ENCODE measurements around the gene PPP1R27.

The PPP1R27 gene

DNA sequence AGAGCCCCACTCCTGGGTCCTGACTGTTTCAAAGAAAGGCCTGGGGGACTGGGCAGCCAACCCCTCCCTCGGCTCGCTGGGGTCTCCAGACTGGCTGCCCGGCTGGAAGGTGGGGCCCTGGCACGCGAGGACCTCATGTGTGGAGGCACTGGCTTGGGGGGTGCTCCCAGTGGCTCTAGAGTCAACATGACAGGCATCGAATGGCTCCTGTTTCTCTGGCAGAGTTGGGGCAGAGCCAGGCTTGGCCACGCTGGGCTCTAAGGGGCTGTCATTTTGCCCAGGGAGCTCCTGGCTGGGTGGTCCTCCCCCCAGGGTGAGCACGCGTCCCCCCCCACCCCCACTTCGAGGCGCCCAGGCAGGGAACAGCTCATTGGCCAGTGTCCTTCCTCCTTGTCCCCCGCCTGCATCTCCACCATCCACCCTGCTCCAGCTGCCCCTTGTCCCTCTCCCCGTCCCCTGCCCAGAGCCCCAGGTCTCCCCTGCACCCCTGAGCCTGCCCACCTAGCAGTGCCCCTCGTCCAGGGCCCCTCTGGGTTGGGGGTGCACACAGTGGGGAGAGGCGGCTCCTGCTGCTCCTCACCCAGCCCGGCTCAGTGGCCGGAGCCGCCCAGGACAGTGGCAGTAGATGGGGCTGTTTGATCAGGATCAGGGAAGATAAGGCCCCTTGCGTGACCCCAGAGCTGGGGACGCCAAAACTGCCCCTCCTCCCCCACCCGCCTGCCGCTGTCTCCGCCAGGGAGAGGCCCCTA is 28.2 kb downstream of the PPP1R27 start:
- Histone ChIP-seq H3K27me3 (ENCODE audit: control insufficient read depth, insufficient read depth, low read length) (no peaks in the 10 kb centered on the region), H3K4me3 (ENCODE audit: low read depth, low read length) (no peak overlapping the region), H2AFZ (no peak overlapping the region), H3K9me3 (ENCODE audit: control insufficient read depth, low read length) (no peaks in the 10 kb centered on the region), H3K36me3 (ENCODE audit: control insufficient read depth, insufficient read depth, low read length) (no peaks in the 10 kb centered on the region), H3K9ac (no peak overlapping the region), H3K27ac (no peak overlapping the region), H3K79me2 (no peaks in the 10 kb centered on the region), H3K4me1 (no peaks in the 10 kb centered on the region), H3K4me2 (ENCODE audit: low read length) (no peak overlapping the region)
- TF ChIP-seq, protein P1, sequence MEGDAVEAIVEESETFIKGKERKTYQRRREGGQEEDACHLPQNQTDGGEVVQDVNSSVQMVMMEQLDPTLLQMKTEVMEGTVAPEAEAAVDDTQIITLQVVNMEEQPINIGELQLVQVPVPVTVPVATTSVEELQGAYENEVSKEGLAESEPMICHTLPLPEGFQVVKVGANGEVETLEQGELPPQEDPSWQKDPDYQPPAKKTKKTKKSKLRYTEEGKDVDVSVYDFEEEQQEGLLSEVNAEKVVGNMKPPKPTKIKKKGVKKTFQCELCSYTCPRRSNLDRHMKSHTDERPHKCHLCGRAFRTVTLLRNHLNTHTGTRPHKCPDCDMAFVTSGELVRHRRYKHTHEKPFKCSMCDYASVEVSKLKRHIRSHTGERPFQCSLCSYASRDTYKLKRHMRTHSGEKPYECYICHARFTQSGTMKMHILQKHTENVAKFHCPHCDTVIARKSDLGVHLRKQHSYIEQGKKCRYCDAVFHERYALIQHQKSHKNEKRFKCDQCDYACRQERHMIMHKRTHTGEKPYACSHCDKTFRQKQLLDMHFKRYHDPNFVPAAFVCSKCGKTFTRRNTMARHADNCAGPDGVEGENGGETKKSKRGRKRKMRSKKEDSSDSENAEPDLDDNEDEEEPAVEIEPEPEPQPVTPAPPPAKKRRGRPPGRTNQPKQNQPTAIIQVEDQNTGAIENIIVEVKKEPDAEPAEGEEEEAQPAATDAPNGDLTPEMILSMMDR (IDR thresholded peaks at IDR 0.05): no peak

- Histone ChIP-seq H3K9me3 (ENCODE audit: control insufficient read depth, low read length) (no peaks in the 10 kb centered on the region), H3K4me3 (ENCODE audit: low read depth, low read length) (no peak overlapping the region), H3K36me3 (ENCODE audit: control insufficient read depth, insufficient read depth, low read length) (no peaks in the 10 kb centered on the region), H3K4me1 (no peaks in the 10 kb centered on the region), H3K27ac (no peak overlapping the region), H3K79me2 (no peaks in the 10 kb centered on the region), H2AFZ (no peak overlapping the region), H3K4me2 (ENCODE audit: low read length) (no peak overlapping the region), H3K9ac (no peak overlapping the region), H3K27me3 (ENCODE audit: control insufficient read depth, insufficient read depth, low read length) (no peaks in the 10 kb centered on the region)
- TF ChIP-seq, protein P1 (IDR thresholded peaks at IDR 0.05): no peak
These were observed 29.0 kb downstream of the PPP1R27 start for GRCh38 chr17:81805707-81806460.

GRCh38 chr17:81804559-81805399 is 30.1 kb downstream of the PPP1R27 start:
- Histone ChIP-seq H3K4me1 (no peaks in the 10 kb centered on the region), H3K9ac (no peak overlapping the region), H3K27me3 (ENCODE audit: control insufficient read depth, insufficient read depth, low read length) (no peaks in the 10 kb centered on the region), H3K9me3 (ENCODE audit: control insufficient read depth, low read length) (no peaks in the 10 kb centered on the region), H3K4me2 (ENCODE audit: low read length) (peak overlapping the region; percentile 92), H3K79me2 (no peaks in the 10 kb centered on the region), H2AFZ (peak overlapping the region; percentile 78), H3K27ac (peak overlapping the region; percentile 37), H3K4me3 (ENCODE audit: low read depth, low read length) (peak overlapping the region; percentile 79), H3K36me3 (ENCODE audit: control insufficient read depth, insufficient read depth, low read length) (no peaks in the 10 kb centered on the region)
- TF ChIP-seq, protein P1 (IDR thresholded peaks at IDR 0.05): no peak

DNA sequence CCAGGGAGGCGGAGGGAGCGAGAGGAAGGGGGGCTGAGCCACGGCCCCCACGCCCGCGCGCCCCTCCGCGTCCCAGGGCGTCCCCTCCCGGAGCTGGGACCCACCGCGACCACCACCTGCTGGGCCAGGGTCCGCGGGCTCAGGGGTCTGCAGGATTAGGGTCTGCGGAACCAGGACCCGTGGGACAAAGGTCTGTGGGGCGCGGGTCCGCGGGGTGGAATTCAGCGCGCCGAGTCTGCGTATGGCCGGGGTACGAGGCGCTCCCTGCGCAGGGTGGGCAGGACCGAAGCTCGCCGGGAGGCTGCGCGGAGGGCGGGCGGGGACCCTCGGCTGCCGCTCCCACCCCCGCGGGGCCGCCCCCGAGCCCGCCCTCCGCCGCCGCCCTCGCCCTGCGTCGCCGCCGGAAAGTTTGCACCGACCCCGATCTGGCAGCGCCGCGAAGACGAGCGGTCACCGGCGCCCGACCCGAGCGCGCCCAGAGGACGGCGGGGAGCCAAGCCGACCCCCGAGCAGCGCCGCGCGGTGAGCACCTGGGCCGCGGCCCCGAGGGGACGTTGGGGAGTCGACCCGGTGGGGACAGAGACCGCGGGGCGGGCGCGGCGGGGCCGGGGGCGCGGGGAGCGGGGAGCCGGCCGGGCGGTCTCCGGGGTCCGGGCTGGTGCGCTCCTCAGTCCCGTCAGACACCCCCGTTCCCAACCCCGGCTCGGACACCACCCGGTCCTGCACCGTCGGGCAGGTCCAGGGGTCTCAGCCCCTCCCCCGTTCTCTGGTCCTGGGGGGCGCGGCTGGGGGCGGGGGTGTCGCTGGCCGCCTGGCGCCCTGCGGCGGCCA is 30.9 kb downstream of the PPP1R27 start, which contains the start of gene GCGR:
Gene GCGR (plus strand): TSS at position 423 of the 831 bp plus-strand sequence. CDS start 4,869 bp downstream, outside the sequence.
- H3K27me3 ChIP-seq (ENCODE audit: control insufficient read depth, insufficient read depth, low read length): no peaks in the 10 kb centered on the region
- H3K9me3 ChIP-seq (ENCODE audit: control insufficient read depth, low read length): no peaks in the 10 kb centered on the region
- peak within 1 kb of the TSS; percentile 79 for H3K4me3 ChIP-seq (ENCODE audit: low read depth, low read length)
- no peak within 1 kb of the TSS for H3K9ac ChIP-seq
- H3K4me2 ChIP-seq (ENCODE audit: low read length): peak within 1 kb of the TSS; percentile 92
- peak within 1 kb of the TSS; percentile 78 for H2AFZ ChIP-seq
- no peaks in the 10 kb centered on the region for H3K79me2 ChIP-seq
- TF ChIP-seq, protein P1 (IDR thresholded peaks at IDR 0.05): no peak
- no peaks in the 10 kb centered on the region for H3K4me1 ChIP-seq
- peak within 1 kb of the TSS; percentile 37 for H3K27ac ChIP-seq
- H3K36me3 ChIP-seq (ENCODE audit: control insufficient read depth, insufficient read depth, low read length): no peaks in the 10 kb centered on the region

Data from parathyroid adenoma (tissue), 2 donors.